Urinary bladder (tissue), 4 donors: ENCODE data around the gene CAB39. TPM values are rescaled to one million over a fixed set of nuclear protein-coding genes. Genes with fewer than 3 reads are reported as not detected.

ENCODE experiments used
- DNase-seq: peaks from one replicate; pipeline ENCODE4 v3.0.0-alpha.2; 2015; ENCODE audit errors: extremely low spot score
- H3K27ac ChIP-seq: one replicate; pipeline ENCODE4 v1.5.1; 2013; ENCODE audit warnings: low read depth, mild to moderate bottlenecking, moderate library complexity
- H3K36me3 ChIP-seq: one replicate; pipeline ENCODE4 v1.6.1; 2013; ENCODE audit warnings: mild to moderate bottlenecking, moderate library complexity; ENCODE audit not compliant: insufficient read depth
- H3K4me1 ChIP-seq: one replicate; pipeline ENCODE4 v1.6.1; 2013; ENCODE audit warnings: mild to moderate bottlenecking, moderate library complexity; ENCODE audit not compliant: insufficient read depth
- H3K4me3 ChIP-seq: one replicate; pipeline ENCODE4 v1.5.1; 2013; ENCODE audit warnings: low read depth, low read length
- WGBS: extraction: QIAGEN DNeasy Blood & Tissue Kit; methylation state at CpG from one replicate; pipeline ENCODE4 v1.1.7; 2013; 5-methylcytosine and 5-hydroxymethylcytosine counted together
- polyA plus RNA-seq: library from polyadenylated mRNA; stranded (reverse); fragments of 200-250 nt; gene quantifications from one replicate; pipeline ENCODE4 v1.2.3, GENCODE V29; 2013
- total RNA-seq: library from RNA; depleted of rRNA; stranded (reverse); fragments of >200 nt; gene quantifications from one replicate; pipeline ENCODE4 v1.2.3, GENCODE V29; 2014
- donor health status: healthy with polysubstance abuse.
- donor health status: healthy.

CAB39 gene
- total and polyA plus RNA-seq, 2 donors, result 42.9 to 90.5 TPM

GRCh38 chr2:230795856-230796255, 83.2 kb downstream of the CAB39 start:
- H3K4me1 ChIP-seq, result peaks cover 2% of the 10 kb centered on the region
- H3K27ac ChIP-seq, result peak overlapping the region; percentile 54
- WGBS, result 59% methylated on average over 4 of the region's 4 CpGs
- no peak for DNase-seq
- H3K36me3 ChIP-seq, result peaks cover 2% of the 10 kb centered on the region
- no peak overlapping the region for H3K4me3 ChIP-seq

DNA sequence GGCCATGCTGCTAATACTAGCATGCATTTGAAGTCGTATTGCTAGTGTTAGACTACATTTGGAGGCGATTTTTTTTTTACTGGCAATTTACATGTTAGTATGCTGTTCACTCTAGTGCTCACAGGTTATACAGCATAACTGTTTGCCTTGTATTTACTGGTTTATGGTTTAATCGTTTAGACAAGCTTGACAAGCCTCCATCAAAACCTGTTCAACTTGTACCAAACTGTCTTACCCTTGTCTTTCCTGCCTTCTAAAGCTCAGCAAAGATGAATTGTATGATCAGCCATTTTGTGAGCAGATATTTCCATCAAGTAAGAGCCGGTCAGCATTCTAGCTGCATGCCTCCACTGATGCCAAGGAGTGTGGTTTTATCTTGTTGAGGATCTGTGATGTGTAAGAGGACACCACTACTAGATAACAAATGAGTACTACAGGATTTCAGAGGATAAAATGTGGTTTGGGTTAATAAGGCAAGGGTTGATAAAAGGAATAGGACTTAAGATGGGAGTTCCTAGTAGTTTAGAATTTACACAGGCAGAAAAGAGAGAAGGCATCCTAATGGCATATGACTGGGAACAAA, 83.7 kb downstream of the CAB39 start:
- 53% methylated on average over 4 of the region's 4 CpGs for WGBS

DNA sequence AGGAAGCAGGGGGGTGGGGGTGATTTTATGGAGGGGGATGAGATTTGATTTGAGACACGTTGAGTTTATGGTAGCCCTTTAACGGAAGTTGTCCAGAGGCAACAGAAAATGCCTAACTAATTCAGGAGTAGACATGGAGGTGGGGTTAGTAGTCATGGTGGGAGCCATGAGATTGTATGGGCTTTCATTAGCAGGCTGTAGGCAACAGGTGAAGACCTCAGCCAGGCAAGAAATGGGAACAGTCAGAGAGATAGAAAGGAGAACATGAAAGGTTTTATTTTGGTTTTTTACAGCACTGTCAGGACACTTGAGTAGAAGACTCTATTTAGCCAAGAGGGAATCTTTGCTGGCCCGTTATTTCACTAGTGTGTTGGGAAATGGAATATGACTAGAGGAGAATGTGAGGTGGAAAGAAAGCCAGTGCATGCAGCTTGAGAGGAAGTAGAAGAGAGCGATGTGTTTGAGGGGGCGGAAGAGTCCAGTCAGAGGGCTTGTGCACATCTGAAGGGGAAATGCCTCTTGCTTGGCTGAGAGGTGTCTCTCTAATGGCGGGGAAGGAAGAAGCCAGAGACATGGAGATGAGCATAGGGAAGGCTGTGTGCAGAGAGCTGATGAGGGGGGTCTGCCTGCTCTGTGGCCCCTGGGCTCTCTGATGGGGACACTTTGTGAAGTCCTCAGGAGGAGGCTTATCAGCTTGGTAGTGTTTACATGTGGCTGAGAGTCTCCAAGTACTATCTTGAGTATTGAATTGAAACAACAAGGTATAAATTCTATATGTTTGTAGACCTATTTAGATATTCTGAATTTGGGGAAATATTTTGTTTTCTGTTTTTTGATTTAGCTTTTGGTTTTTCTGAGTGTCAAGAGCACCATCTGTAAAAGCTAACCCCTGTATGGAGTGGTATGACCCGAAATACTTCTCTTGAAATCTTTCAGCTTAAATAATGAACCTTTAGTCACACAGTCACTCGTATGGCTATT, 85.2 kb downstream of the CAB39 start:
- peaks cover 2% of the 10 kb centered on the region for H3K4me1 ChIP-seq

More for the DNA sequence above, 83.7 kb downstream of the CAB39 start:
- Histone ChIP-seq H3K27ac (peak overlapping the region; percentile 76), H3K4me1 (peaks cover 2% of the 10 kb centered on the region), H3K36me3 (peaks cover 2% of the 10 kb centered on the region), H3K4me3 (no peak overlapping the region)
- DNase-seq, result no peak

GRCh38 chr2:230798769-230799399, 86.2 kb downstream of the CAB39 start:
- Histone ChIP-seq H3K4me3 (no peak overlapping the region), H3K36me3 (peaks cover 2% of the 10 kb centered on the region), H3K4me1 (peaks cover 2% of the 10 kb centered on the region), H3K27ac (no peak overlapping the region)
- DNase-seq, result no peak
- WGBS, result 52% methylated on average over 4 of the region's 4 CpGs

More for the DNA sequence above, 85.2 kb downstream of the CAB39 start:
- WGBS, result 84% methylated on average over 8 of the region's 8 CpGs
- DNase-seq, result no peak
- peaks cover 2% of the 10 kb centered on the region for H3K36me3 ChIP-seq
- H3K27ac ChIP-seq, result no peak overlapping the region
- no peak overlapping the region for H3K4me3 ChIP-seq

- no peak overlapping the region for H3K4me3 ChIP-seq
- no peaks in the 10 kb centered on the region for H3K36me3 ChIP-seq
- WGBS, result 77% methylated on average over 5 of the region's 5 CpGs
- H3K27ac ChIP-seq, result no peak overlapping the region
- no peak for DNase-seq
- H3K4me1 ChIP-seq, result no peaks in the 10 kb centered on the region
These were observed 92.8 kb downstream of the CAB39 start for GRCh38 chr2:230805353-230806017.

DNA sequence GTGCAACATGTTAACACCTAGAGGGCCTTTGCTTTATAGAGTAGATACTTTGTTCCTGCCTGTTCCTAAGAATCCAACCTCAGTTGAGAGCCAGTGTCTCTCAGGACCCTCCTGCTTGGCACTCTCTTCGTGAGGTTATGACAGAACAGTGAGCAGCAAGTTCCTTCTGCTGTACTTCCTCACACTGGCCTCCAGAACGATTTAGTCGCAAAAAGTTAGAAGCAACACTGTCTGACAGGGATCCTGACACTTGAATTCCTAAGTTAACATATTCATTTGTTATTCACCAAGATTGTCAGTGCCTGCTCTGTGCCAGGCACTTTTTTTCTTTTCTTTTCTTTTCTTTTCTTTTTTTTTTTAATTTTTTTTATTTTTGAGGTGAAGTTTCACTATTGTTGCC, 95.1 kb downstream of the CAB39 start:
- DNase-seq, result no peak
- Histone ChIP-seq H3K4me3 (no peak overlapping the region), H3K4me1 (no peaks in the 10 kb centered on the region), H3K27ac (no peak overlapping the region), H3K36me3 (no peaks in the 10 kb centered on the region)
- WGBS, result 64% methylated on average over 3 of the region's 3 CpGs

DNA sequence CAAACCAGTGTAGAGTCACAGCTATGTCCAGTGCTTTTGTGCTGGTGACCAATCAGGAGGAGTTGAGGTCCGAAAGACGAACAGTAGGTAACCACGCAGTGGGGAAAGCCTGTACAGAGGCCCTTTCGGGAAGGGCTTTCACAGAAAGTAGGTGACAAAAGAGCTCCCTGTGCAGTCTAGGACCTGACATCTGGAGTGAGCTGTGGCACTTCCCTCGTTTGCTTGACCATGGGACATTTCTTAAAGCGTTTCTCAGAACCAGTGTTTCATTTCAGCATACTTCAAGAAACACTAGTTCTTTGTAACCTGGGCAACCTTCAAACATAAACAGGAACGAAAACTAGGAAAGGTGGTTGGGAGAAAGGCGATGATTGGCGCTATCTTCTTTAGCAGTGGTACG, 96.4 kb downstream of the CAB39 start:
- 89% methylated on average over 10 of the region's 10 CpGs for WGBS

GRCh38 chr2:230809677-230810251, 97.1 kb downstream of the CAB39 start:
- Histone ChIP-seq H3K27ac (no peak overlapping the region), H3K36me3 (no peaks in the 10 kb centered on the region), H3K4me3 (no peak overlapping the region), H3K4me1 (no peaks in the 10 kb centered on the region)
- DNase-seq, result no peak
- WGBS, result 84% methylated on average over 8 of the region's 8 CpGs

More for the DNA sequence above, 96.4 kb downstream of the CAB39 start:
- no peak overlapping the region for H3K27ac ChIP-seq
- no peak for DNase-seq
- H3K36me3 ChIP-seq, result no peaks in the 10 kb centered on the region
- H3K4me1 ChIP-seq, result no peaks in the 10 kb centered on the region
- no peak overlapping the region for H3K4me3 ChIP-seq

DNA sequence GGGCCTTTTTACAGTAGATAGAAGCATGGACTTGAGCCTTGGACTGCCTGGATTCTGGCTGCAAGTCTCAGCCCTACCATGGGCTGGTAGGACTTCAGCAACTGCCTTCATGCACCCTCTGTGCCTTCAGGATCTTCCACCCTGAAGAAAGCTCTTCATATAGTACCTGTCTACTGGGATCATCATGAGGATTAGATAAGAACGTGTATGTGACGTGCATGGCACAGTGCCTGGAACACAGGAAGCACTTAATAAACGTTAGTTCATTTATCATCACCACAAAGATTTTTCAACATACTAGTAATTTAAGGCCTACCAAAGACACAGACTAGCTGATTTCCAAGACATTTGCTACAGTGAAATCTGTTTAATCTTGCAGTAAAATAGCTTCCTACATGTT, 98.9 kb downstream of the CAB39 start:
- no peak overlapping the region for H3K4me3 ChIP-seq
- no peak for DNase-seq
- no peaks in the 10 kb centered on the region for H3K36me3 ChIP-seq
- no peaks in the 10 kb centered on the region for H3K4me1 ChIP-seq
- 32% methylated on average over 3 of the region's 3 CpGs for WGBS
- no peak overlapping the region for H3K27ac ChIP-seq

GRCh38 chr2:230812033-230812432, 99.4 kb downstream of the CAB39 start:
- Histone ChIP-seq H3K4me3 (no peak overlapping the region), H3K4me1 (no peaks in the 10 kb centered on the region), H3K36me3 (no peaks in the 10 kb centered on the region), H3K27ac (no peak overlapping the region)
- WGBS, result 72% methylated on average over 6 of the region's 6 CpGs
- DNase-seq, result no peak

GRCh38 chr2:230814616-230815015, 102.0 kb downstream of the CAB39 start:
- H3K36me3 ChIP-seq, result no peaks in the 10 kb centered on the region
- WGBS, result 60% methylated on average over 2 of the region's 2 CpGs

GRCh38 chr2:230815088-230815487, 102.4 kb downstream of the CAB39 start:
- Histone ChIP-seq H3K4me3 (no peak overlapping the region), H3K4me1 (no peaks in the 10 kb centered on the region), H3K36me3 (no peaks in the 10 kb centered on the region), H3K27ac (no peak overlapping the region)
- DNase-seq, result no peak
- 58% methylated on average over 3 of the region's 3 CpGs for WGBS

More at GRCh38 chr2:230814616-230815015, 102.0 kb downstream of the CAB39 start:
- Histone ChIP-seq H3K27ac (no peak overlapping the region), H3K4me1 (no peaks in the 10 kb centered on the region), H3K4me3 (no peak overlapping the region)
- DNase-seq, result no peak

DNA sequence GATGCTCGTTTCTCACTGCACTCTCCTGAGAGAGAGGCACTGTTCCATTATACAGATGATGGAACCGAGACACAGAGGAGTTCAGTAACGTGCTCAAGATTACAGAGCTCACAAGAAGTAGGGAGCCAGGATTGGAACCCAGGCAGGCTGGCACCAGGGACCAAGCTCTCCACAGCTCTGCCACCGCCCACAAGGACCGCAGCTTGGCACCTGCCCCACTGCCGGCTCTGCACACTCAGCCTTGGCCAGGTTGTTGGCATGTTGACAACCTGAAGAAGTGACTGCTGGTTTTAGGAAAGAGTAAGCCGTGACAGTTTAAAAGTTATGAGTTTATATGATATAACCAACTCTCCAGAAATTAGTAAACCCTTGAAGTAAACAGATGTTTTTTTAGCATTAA, 104.1 kb downstream of the CAB39 start:
- H3K4me3 ChIP-seq, result no peak overlapping the region
- DNase-seq, result no peak
- no peaks in the 10 kb centered on the region for H3K4me1 ChIP-seq
- H3K27ac ChIP-seq, result no peak overlapping the region
- WGBS, result 70% methylated on average over 7 of the region's 7 CpGs
- no peaks in the 10 kb centered on the region for H3K36me3 ChIP-seq
